Mammary epithelial cell (primary cell): Measurements from ENCODE around the gene ARRDC5.
"Not testable (repeated sequence)": the region's sequence is repeated elsewhere in the genome, so short reads cannot be mapped to it uniquely, and the experiment has no call there.

Source experiments
- CTCF ChIP-seq, 2 donors: IDR thresholded peaks in 1 of 2; conservative IDR thresholded peaks in 1 of 2; 2 replicates each; pipeline ENCODE4 v1.5.1; 2011 to 2012; ENCODE audit warnings: inconsistent platforms in 2 of 2, low read length in 2 of 2, mild to moderate bottlenecking in 2 of 2, control low read depth in 1 of 2, low read depth in 1 of 2; ENCODE audit not compliant: insufficient read depth in 1 of 2; ENCODE audit errors: extremely low read depth in 1 of 2
- EZH2 ChIP-seq: IDR thresholded peaks from 2 replicates; pipeline ENCODE4 v1.6.1; 2012; ENCODE audit warnings: low read length, inconsistent platforms, borderline replicate concordance

- not testable (repeated sequence) for TF ChIP-seq CTCF (conservative IDR thresholded peaks at IDR 0.05 in 1 of 2, IDR thresholded peaks at IDR 0.05 in 1 of 2; ENCODE audit: extremely low read depth in 1 of 2, insufficient read depth in 1 of 2, low read depth in 1 of 2, low read length in 2 of 2); EZH2
Measured at GRCh38 chr19:4887803-4888202, 14.9 kb downstream of the ARRDC5 start.
